ENCODE results near the gene VPS33A.

GRCh38 chr12:122185494-122186082 is 80.7 kb downstream of the VPS33A start:
- TF ChIP-seq CTCF (conservative IDR thresholded peaks at IDR 0.05; ENCODE audit: low read length) (no peak), EZH2phosphoT487 (IDR thresholded peaks at IDR 0.05; ENCODE audit: borderline replicate concordance, low read depth, low read length) (no peak)
